Measurements from ENCODE around the gene FAM110C.
"Not testable (repeated sequence)": the region's sequence is repeated elsewhere in the genome, so short reads cannot be mapped to it uniquely, and the experiment has no call there.

FAM110C gene, protein sequence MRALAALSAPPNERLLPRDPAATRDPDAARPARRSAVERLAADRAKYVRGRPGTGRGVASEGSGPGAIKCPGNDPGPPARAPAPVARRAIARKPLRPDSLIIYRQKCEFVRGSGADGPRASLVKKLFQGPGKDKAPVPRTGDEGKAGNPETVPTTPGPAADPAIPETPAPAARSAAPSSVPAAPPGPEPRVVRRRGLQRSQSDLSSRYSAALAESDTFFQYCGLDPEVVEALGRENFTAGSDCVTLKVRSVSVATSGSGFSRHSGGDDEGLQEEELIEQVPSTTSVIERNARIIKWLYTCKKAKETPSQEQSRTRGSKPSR

DNA sequence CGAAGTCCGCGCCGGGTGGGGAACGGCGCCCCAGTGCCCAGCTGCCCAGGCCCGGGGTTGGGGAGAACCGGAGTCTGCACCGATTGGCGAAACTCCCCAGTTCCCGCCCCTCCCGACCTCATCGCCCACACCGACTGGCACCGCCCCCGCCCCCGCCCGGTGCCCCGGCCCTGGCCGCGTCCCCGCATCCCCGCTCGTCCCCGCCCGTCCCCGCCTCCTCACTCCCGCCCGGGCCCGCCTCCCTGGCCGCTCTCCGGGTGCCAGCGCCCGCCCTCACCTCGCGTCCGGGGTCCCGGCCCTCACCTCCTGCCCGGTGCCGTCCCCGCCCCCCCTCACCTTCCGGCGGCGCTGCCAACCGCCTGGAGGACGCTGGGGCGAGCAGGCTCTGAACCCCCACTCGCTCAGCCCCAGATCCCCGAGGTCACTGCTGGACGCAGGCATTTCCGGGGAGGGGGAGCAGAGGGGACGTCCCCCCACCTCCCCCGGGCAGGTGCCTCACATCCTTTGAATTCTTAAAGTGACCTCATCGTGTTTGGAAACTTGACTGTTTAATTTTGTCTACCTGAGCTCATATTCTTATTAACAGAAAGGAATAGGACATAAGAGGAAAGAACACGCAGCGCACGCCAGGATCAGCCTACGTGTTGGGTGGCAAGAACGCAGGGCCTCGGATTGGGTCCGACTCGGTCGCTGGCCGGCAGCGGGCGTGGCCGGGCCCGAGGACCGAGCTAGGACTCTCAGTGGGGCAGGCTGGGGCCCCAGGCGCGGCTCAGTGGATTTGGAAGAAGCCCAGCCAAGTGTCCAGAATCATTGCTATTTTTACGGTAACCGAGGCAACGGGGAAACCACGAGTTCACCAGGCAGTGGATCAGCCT lies at the start of gene FAM110C:
FAM110C (minus strand) TSS at position 35 of the 875 bp plus-strand sequence. CDS start 120 bp downstream, outside the sequence.
- no peak for DNase-seq

DNA sequence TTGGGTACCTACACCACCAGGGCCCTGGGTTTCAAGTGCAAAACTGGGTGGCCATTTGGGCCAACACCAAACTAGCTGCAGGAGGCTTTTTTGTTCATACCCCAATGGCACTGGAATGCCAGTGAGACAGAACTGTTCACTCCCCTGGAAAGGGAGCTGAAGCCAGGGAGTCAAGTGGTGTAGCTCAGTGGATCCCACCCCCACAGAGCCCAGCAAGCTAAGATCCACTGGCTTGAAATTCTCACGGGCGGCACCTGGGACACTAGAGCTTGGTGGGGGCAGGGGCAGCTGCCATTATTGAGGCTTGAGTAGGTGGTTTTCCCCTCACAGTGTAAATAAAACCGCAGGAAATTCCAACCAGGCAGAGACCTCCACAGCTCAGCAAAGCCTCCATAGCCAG lies 46.0 kb upstream of the FAM110C start:
- DNase-seq, result no peak

DNA sequence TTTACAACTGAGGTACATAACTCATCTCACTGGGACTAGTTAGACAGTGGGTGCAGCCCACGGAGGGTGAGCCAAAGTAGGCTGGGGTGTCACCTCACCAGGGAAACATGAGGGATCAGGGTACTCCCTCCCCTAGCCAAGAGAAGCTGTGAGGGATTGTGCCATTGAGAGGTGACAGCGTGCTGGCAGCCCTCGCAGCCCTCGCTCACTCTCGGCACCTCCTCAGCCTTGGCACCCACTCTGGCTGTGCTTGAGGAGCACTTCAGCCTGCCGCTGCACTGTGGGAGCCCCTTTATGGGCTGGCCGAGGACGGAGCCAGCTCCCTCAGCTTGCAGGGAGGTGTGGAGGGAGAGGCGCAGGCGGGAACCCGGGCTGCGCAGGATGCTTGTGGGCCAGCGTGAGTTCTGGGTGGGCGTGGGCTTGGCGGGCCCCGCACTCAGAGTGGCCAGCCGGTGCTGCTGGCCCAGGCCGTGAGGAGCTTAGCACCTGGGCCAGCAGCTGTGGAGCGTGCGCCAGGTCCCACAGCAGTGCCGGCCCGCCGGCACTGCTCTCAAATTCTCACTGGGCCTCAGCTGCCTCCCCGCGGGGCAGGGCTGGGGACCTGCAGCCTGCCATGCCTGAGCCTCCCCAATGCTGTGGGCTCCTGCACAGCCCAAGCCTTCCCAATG lies 44.5 kb upstream of the FAM110C start:
- no peak for DNase-seq

DNA sequence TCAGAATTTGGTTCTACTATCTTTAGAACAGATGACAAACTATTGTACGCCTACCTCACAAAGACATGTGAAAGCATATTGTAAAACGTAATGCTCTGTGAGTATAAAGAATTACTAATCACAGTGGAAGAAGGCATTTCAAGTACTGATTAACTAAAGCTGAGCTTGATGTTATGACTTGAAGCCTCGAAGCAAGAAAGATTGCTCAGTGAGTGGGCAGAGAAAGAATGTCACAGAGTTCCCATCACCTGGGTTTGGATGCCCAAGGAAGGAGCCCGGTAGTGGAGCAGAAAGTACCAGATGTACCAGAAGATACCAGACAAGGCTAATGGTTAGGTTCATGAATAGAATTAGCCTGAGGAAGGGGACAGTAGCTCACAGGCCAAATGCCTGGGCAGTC lies 39.5 kb upstream of the FAM110C start:
- no peak for DNase-seq

DNA sequence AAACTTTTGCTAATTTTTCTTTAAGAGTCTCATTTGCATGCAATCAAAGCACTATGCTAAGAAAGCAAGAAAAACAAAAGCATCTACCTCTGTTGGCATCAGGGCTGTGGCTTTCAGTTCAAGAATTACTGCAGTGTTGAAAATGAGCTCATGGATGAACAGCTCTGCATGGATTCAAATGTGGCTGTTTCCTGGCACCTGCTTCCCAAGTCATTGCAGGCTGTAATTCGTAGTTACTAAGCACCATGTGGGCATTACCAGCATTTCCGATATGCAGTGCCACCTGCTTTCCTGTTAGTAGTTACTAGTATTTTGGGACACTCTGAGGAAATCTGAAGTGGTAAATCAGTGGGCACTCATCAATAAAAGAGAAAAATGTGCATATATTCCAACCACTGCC lies 37.8 kb upstream of the FAM110C start:
- no peak for DNase-seq

DNA sequence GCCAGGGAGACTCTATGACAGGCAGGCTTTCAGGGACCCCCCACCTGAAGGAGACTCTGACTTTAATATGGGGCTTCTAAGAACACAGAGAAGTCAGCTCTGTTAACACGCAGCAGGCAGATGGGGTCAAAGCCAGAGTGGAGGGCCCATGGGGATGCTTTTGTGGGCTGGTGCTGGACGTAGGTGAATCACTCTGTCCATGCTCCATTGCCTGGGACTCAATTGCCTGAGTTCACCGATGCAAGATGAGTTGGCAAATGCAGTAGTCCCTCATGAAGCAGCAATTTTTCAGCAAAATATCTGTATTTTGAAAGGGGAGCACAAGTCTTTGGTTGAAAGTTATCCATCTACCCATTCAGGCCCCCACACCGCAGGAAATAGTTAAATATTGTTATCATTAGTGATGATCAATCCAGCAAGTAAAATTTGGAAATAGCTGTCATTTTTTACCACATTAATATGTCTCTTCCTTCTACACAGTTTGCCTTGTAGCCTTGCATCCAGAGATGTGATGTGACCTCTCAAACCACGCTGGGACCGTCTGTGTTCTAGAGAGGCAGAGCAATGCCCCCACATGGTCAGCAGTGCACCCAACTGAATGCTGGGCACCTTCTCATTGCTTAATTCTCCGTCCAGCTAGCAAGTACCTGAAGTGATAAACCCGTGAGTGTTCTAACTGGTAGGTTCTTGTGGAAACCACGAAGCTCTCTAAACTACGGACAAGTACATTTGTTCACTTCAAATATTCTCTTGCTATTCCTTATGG lies 34.8 kb upstream of the FAM110C start:
- DNase-seq, result no peak

DNA sequence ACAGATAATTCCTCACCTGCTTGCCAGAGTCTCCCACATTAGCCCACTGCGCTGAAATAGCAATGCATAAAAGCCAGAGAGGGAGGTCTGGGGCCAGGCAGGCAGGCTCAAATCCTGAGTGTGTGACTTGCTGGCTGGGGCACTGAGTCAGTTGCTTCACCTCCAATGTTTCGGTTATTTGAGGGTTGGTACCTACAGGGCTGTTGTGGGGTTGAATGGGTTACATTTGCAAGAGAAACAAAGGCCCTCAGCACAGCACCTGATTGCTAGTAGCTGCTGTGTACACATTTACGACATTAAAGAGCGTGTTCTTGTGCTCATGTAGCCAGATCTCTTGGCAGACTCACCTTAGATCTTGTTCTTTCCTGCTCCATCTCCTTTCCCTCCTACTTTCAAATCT lies 34.1 kb upstream of the FAM110C start:
- DNase-seq, result no peak

DNA sequence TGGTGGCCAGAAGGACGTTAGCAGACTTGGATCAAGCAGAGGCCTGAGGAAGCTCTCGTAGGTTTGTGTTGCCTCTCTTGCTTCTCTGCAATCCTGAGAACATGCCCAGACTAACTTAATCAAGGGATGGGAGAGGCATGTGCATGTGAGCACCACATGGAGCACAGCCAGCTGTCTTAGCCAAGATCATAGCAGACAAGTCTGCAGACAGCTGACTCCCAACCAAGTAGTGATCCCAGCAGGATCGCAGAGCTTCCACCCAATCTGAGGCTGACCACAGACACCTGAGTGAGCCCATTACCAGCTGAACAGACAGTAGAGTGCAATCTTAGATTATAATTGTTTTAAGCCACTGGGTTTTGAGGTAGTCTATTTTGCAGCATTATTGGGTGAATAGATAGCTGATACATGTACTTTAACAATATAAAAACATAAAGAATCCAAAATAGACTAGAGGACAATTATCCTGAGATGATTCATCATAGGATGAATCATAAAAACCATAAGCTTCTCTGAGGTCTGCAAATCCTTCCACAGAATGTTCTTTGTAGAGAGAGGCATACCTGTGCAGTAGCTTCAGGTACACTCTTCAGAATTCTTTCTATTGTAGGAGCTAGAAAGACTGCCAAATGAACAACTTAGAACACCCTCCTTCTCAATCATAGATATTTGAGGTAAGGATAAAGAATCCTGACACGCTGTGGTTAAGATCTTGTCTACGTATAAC lies 25.2 kb upstream of the FAM110C start:
- no peak for DNase-seq

DNA sequence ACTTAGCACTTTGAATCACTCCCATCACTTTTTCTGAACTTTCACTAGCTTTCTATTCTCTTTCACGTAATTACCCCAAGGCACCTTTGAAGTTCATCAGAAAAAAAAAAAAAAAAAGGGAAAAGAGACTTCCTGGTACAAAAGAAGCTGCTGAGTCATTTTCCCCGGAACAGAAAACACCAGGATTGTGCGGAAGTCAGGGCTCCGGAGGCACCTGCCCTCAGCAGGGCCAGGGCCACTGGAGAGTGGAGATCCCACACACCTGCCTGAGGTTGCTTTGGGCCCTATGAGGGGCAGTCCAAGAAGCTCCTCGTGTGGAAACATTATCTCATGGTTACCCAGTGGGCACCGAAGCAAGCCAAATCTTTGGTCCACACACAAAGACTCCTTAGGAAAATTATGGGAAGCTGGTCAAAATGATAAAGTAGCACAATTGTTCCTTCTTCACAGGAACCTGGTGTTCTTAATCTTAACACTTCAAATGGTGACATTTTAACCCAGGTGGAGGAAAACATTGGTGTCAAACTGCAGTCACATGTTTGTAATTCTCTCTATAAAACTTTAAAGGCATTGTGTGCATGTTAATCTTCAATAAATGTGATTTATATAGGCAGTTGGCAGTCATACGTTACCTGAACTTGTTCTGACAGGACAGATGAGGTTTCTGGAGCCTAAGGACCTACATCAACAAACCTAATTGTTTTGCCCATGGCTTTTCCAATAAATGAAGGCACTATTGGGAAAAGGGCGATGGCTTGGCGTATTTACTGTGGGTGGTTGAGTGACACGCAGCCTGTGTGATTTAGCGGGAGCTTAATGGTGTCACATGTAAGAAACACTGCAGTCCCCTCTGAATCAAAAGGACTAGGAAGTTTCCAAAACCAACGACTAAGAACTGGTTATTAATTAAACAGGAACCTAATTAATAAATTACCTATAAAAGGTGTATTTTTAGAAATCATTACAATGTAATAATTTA lies 23.4 kb upstream of the FAM110C start:
- DNase-seq, result no peak

DNA sequence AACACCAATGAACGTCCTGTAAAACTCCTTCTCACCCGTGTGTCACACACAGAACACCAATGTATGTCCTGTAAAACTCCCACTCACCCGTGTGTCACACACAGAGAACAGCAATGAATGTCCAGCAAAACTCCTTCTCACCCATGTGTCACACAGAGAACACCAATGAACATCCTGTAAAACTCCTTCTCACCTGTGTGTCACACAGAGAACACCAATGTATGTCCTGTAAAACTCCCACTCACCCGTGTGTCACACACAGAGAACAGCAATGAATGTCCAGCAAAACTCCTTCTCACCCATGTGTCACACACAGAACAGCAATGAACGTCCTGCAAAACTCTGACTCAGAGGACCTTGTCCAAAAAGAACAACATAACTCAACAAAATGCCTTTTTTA lies 22.3 kb upstream of the FAM110C start:
- not testable (repeated sequence) for DNase-seq

DNA sequence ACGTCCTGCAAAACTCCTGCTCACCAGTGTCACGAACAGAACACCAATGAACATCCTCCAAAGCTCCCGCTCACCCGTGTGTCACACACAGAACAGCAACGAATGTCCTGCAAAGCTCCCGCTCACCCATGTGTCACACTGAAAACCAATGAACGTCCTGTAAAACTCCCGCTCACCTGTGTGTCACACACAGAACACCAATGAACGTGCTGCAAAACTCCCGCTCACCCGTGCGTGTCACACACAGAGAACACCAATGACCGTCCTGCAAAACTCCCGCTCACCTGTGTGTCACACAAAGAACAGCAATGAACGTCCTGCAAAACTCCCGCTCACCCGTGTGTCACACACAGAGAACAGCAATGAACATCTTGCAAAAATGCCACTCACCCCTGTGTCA lies 20.5 kb upstream of the FAM110C start:
- DNase-seq, result no peak

DNA sequence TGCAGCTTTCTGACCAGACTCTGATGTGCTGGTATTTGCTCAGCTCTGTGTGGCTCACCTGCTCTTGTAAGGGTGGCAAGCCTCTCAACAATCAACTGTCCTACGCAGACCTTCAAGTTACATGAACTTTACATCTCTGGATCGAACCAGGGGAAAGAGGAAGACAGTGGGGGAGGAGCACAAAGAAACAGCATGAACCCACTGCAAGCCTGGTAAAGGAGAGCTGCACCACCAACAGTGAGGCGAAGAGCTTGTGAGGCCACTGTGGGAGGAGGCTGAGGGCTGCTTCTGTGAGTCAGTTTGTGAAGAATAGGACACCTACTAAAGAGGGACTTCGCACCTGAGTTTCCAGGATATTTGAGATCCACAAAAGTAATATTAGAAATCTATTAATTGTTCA lies 18.8 kb upstream of the FAM110C start:
- DNase-seq, result no peak

DNA sequence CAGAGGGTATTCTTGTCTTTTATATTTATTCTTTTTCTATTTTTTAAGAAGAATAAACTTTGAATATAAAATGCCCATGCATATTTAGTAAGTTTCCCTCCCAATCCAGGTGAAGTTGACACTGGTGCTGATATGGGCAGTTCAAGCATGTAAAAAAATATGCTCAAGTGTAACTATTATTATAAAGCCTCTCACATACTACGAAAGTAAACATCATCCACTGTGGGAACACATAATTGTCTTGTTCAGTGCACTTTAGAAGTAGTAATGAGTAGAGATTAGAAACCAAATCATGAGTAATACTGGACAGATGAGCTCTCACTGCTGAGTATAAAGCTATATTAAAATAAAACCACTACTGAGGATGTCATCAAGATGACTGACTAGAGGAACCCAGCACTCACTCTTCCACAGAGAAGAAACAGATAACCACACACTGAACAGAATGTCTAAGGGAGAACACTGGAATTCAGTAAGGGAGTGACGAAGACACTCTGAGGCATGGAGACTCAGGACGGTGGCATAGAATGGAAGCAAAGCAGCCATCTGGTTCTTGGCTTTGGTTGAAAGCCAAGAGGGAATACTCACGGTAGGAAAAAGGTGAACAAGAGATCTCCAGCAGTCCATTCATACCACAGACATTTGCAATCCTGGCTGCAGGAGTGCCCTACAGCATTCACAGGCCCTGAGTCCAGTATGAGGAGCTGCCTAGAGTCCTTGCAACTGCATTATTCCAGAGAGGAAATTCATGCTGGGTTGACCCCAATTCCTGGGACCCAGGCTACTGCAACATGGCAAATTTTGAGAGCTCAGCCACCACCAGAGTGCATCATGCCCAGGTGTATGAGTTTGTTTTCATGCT lies 9.5 kb upstream of the FAM110C start:
- no peak for DNase-seq

DNA sequence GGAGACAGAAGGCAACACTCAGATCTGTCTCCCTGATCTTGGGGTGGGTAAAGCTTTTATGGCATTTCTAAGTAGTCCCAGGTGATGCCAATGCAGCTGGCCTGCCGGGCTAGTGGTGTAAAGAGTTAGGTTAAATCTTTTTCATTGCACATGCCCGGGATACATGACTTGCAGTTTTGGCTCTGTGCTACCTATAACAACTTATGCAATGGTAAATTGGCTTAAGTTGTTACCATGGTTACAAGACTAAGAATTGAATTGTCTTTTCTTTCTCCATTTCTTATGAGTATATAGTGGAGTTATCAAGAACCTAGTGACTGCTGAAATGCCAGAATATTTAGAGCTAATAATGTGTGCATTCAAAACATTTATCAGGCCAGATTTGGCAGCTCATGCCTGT lies 5.3 kb upstream of the FAM110C start:
- no peak for DNase-seq

DNA sequence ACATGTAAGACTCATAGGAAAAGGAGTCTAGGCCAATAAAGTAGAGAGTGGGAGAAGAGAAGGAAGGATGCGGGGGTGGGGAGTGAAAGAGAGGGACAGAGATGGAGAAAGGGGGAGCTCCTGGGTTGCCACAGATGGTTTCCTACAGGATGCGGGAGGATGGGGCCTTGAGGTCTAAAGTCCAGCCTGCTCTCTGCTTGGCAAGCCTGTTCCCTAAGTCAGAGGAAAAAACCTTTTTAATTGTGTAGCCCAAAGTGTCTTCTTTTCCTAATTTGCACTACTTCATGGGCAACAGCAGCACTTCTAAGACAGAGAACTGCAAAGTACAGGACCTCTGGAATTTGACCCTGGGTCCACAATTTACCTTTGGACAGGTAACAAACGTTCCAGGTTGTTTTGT lies 1.4 kb upstream of the FAM110C start:
- DNase-seq, result no peak

DNA sequence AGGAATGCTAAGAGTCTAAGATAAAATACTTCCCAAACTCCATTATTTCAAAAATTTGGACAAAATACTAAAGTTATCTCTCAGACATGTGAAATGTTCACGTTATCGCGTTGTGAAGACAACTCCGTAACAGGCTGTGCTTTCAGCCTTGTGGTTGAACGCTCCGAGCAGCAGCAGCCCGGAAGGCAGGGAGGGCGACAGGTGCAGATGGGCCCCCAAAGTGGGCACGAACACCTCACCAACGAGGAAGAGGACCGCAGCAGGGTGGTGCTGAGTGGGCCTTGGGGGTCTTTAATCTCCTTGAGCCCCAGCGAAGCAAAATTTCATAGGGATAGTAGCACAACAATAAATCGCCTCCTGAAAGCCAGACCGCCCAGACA lies 1.0 kb upstream of the FAM110C start:
- DNase-seq, result no peak

DNA sequence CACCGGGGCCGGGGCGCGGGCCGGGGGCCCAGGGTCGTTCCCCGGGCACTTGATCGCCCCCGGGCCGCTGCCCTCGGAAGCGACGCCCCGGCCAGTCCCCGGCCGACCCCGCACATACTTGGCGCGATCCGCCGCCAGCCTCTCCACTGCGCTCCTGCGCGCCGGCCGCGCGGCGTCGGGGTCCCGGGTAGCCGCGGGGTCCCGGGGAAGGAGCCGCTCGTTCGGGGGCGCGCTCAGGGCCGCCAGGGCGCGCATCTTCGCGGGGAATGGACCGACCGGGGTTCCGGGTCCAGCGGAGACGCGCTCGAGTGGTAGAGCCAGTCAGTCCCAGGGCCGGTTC lies 204 bp downstream of the FAM110C start:
- DNase-seq, result no peak

DNA sequence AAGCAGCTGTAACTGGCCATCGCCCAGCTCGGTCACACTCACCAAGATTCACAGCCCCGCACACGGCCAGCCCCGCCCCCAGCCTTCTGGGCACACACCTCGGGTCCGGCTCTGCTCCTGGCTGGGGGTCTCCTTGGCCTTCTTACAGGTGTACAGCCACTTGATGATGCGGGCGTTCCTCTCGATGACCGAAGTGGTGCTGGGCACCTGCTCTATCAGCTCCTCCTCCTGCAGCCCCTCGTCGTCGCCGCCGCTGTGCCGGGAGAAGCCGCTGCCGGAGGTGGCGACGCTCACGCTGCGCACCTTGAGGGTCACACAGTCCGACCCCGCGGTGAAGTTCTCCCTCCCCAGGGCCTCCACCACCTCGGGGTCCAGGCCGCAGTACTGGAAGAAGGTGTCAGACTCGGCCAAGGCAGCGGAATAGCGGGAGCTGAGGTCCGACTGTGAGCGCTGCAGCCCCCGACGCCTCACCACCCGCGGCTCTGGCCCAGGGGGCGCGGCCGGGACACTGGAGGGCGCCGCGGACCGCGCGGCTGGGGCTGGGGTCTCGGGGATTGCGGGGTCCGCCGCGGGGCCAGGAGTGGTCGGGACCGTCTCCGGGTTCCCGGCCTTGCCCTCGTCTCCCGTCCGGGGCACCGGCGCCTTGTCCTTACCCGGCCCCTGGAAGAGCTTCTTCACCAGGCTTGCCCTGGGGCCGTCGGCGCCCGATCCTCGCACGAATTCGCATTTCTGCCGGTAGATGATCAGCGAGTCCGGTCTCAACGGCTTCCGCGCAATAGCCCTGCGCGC lies 769 bp downstream of the FAM110C start:
- no peak for DNase-seq

DNA sequence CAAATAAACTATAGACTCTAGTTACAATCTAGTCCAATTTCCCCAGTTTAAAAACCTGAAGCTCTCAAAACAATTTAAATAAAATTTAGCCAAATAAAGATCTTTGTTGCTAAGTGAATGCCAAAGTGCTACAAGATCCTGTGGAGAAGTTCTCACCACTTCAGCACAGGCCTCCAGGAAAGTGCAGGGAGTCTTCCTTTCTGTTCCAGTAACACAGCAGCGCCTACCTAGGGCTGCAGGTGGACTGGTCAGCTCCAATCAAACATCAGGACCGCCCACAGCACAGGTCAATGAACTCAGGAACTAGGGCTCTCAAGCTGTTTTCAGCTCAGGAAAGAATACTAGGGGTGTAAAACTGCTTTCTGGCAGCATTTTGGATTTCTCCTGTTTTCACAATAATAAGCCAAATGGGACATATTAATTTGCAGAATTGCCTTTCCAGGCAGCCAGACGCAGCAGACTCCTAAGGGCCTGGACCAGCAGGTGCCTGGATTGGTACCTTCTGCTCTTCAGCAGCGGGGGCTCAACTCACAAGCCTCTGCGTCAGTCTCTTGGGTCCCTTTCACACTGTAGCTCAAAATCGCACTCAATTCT lies 1.5 kb downstream of the FAM110C start:
- no peak for DNase-seq
